HL-60 (cell line): Measurements from ENCODE around the gene GLDN.

ENCODE experiments used
- CTCF ChIP-seq: IDR thresholded peaks from one replicate; pipeline ENCODE4 v1.5.1; 2011; ENCODE audit warnings: low read length, control low read depth, inconsistent platforms; ENCODE audit not compliant: insufficient read depth
- TF ChIP-seq, protein P1 (sequence below): IDR thresholded peaks from 2 replicates; pipeline ENCODE4 v1.6.1; 2012; ENCODE audit warnings: low read depth; ENCODE audit not compliant: insufficient replicate concordance

DNA sequence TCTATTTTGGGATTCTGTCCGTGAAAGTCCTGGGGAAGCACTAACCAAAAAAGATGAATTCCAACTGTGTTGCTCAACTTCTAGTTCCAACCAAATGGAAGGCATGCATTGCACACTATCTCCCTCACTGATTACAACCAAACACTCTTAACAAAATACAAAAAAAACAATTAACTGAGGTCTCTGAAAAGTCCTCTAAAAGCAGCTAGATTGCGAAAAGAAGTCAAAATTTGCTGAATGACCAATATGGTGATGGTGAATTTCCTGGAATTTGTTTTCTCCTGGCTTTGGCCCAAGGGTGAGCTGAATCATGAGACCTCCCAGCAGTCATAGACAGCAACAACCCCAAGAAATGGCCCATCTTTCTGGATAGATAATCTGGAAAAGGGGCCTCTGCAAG, 31.4 kb upstream of the GLDN start:
- no peak for TF ChIP-seq CTCF
- TF ChIP-seq, protein P1, sequence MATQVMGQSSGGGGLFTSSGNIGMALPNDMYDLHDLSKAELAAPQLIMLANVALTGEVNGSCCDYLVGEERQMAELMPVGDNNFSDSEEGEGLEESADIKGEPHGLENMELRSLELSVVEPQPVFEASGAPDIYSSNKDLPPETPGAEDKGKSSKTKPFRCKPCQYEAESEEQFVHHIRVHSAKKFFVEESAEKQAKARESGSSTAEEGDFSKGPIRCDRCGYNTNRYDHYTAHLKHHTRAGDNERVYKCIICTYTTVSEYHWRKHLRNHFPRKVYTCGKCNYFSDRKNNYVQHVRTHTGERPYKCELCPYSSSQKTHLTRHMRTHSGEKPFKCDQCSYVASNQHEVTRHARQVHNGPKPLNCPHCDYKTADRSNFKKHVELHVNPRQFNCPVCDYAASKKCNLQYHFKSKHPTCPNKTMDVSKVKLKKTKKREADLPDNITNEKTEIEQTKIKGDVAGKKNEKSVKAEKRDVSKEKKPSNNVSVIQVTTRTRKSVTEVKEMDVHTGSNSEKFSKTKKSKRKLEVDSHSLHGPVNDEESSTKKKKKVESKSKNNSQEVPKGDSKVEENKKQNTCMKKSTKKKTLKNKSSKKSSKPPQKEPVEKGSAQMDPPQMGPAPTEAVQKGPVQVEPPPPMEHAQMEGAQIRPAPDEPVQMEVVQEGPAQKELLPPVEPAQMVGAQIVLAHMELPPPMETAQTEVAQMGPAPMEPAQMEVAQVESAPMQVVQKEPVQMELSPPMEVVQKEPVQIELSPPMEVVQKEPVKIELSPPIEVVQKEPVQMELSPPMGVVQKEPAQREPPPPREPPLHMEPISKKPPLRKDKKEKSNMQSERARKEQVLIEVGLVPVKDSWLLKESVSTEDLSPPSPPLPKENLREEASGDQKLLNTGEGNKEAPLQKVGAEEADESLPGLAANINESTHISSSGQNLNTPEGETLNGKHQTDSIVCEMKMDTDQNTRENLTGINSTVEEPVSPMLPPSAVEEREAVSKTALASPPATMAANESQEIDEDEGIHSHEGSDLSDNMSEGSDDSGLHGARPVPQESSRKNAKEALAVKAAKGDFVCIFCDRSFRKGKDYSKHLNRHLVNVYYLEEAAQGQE, result no peak
